Suppressor macrophage (primary cell): ENCODE results near the gene TP73.

Source experiments
- DNase-seq, 4 experiments: peaks; one replicate each; pipeline ENCODE4 v3.0.0-alpha.2; 2020 to 2022
- total RNA-seq, 17 experiments: gene quantifications; one replicate each; lab custom pipeline; 2026; ENCODE audit warnings: mixed read lengths in 6 of 17, inconsistent platforms in 3 of 17; lab: John Stamatoyannopoulos, UW

The TP73 gene
- 0.48 to 5.4 (median 0.96) reads per million in 17 experiments for total RNA-seq

DNA sequence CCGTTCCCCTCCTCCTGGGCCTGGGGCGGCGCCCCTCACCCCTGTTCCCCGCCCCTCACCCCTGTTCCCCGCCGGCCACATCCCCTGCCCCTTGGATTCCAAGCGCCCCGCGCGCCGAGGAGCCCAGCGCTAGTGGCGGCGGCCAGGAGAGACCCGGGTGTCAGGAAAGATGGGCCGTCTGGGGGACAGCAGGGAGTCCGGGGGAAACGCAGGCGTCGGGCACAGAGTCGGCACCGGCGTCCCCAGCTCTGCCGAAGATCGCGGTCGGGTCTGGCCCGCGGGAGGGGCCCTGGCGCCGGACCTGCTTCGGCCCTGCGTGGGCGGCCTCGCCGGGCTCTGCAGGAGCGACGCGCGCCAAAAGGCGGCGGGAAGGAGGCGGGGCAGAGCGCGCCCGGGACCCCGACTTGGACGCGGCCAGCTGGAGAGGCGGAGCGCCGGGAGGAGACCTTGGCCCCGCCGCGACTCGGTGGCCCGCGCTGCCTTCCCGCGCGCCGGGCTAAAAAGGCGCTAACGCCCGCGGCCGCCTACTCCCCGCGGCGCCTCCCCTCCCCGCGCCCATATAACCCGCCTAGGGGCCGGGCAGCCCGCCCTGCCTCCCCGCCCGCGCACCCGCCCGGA, at the start of gene TP73:
TSS of gene TP73 (plus strand) at position 587 of the 618 bp plus-strand sequence. CDS start 29,850 bp downstream, outside the sequence.
- DNase-seq: peak in 3 of 4 experiments; percentile 30 to 50 (median 30)

DNA sequence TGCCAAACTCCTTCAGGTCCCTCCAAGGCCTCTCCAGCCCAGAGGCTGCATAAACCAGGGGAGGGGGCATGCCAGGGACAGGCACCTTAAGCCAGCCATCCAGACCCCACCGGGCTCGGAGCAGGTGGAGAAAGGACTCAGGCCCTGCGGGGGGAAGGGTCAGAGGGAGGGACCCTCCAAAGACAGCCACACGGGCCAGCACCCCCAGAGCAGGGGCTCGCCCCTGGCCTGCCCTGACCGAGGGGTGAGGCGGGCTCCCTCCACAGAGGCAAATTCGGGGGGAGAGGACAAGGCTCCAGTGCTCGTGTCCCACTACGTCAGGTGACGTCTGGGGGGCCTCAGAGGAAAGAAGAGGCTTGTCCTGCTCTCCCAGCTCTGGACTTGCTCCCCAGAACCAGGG, 49.2 kb upstream of the TP73 start:
- no peak for DNase-seq

DNA sequence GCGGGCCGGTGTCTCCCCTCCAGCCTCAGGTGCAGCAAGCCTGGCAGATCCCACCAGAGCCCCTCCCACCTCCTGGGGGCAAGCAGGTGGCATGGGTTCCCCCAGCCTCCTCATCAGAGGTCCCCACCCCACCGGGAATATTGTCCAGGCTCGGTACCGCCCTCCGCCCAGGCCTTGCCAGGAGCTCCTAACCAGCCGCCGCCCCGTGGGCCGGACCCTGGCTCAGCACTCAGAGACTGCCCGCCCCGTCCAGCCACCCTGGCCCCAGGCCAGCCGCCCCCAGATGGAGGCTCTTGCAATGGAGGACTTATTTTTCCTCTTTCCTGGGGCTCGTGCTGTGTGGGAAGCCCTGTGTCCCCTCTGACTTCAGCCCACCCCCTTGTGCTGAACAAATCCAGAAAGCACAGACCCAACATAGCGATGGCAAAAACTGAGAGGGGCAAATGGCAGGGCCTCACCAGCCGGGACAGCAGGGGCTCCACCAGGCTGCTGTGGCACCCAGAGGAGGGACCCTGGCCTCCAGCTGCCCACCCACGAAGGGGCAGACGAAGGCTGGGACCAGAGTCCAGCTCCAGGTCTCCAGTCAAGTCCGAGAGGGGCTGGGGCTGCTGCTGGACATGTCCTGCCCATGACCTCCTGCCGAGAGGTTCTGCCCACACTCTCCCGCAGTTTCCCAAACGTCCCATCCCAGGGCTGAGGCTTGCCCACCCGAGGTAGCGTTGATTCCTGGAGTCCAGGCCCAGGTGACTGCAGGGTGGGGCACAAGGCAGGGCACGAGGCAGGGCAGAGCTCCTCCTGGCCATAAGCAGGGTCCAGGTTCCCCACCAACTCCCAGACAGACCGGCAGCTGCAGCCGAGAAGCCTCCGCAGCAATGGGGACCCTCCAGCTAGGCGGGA, 48.5 kb upstream of the TP73 start:
- DNase-seq: no peak

DNA sequence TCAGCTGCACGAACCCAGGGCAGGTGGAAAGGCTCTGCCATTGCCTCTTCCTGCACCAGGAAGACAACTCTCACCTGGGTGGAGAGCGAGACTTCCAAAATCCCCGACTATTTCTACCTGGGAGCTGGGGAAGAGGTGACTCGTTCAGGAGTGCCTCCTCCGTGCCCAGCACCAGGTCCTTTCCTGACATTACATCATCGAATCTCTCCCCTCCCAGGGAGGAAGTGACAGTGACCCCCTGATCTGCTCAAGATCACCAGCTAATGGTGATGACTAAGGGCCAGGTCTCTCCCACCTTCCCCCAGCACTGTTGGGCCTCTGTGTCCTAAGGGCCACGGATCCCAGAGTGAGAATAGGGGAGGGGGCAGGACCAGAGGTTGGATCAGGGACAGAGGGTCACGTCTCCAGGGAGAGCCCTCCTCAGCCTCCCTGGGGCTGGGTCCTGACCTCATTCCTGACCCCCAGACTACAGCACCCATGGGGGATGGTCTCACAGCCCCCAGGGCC, 47.8 kb upstream of the TP73 start:
- no peak for DNase-seq

DNA sequence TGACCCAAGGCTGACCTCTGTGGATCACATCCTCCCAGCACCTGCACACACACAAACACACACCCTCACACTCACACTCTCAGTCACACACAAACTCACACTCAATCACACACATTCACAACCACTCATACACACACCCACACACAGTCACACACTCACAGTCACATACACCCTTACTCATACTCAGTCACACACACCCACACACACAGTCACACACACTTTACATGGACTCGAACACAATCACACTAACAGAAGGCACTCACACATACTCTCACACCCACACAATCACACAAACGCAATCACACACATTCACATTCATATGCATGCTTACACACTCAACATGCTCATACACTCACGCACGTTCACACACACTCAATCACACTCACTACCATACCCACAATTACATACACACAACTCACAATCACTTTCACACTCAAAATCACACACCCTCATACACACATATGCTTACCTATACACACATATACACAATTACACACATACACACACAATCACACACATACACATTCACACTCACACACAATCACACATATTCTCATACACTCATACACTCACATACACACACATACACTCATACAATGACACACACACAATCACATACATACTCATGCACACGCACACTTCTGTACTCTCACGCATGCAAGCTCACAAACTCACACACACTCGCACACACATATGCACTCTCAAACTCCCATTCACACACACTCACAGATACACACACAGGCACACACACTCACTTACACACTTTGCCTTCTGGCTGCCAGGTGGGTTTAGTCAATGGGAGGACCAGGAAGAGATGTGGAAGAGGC, 47.1 kb upstream of the TP73 start:
- no peak for DNase-seq

DNA sequence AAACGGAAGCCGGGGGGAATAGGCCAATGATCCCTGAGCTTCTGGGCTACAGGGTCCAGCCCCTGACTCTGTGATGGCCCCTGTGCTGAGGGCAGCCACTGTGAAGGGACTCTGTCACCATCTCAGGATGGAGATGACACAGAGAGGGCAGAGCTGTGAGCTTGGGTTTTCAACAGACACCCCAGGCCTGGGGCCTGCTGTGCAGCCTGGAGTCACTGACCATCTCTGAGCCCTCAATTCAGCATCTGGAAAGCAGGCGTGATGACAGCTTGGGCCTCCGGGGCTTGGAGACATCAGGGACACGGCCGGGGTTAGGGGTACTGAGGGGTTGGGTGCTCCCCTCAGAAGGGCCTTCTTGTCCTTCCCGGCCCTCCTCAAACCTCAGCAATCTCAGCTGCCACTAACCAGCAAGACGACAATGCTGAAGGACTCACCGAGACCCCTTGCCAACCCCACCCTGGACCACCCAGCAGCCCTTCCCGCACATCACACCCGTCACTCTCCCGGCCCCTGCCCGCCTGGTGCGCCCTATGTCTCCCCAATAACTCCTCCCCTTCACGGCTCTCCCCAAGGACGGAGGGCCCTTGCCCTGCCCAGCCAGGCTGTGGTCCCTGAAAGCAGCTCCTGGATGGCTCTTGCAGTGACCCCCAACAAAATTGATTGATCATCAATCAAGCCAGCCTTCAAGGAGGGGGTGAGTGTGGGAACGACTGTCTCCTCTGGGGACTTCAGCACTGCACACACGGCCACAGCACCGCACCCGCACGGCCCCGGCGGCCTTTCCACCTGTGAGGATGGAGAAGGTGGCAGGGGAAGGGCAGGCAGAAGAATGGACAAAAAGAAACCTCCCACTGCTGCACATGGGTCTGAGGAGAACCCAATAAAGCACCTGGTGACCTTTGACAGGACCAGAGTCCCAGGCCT, 45.3 kb upstream of the TP73 start:
- no peak for DNase-seq

DNA sequence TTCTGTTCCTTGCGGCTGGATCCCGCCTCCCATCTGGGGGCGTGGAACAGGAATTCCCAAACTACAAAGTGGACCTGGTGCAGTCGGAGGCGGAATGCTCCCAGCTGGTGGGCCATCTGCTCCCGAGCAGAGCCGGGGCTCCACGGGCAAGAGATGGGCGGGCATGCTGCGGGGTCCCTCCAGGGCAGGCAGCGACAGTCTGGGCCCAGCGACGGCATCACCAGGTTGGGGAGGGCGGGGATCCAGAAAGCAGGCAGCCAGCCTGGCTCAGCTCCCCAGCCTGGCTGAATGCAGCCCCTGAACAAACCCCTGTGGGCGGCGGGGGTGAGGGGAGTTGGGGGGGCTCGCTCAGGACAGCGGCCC, 44.6 kb upstream of the TP73 start:
- no peak for DNase-seq

DNA sequence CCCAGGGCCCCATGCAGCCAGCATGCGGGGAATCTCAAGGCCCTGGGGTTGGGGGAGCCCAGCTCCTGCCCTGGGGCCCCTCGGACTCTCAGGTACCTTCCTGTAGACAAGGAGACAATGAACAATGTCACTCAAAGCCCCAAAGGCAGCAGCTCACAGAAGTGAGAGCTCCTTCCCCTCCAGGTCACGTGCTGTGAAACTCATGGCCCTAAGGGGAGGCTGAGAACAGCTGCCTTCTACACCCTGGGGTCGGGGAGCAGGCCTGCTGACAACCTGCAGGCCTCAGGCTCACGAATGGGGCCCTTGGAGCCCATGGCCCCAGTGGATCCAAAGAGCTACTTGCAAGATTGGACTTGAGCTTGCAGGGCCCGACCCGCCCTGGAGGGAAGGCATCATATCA, 44.2 kb upstream of the TP73 start:
- DNase-seq: no peak

DNA sequence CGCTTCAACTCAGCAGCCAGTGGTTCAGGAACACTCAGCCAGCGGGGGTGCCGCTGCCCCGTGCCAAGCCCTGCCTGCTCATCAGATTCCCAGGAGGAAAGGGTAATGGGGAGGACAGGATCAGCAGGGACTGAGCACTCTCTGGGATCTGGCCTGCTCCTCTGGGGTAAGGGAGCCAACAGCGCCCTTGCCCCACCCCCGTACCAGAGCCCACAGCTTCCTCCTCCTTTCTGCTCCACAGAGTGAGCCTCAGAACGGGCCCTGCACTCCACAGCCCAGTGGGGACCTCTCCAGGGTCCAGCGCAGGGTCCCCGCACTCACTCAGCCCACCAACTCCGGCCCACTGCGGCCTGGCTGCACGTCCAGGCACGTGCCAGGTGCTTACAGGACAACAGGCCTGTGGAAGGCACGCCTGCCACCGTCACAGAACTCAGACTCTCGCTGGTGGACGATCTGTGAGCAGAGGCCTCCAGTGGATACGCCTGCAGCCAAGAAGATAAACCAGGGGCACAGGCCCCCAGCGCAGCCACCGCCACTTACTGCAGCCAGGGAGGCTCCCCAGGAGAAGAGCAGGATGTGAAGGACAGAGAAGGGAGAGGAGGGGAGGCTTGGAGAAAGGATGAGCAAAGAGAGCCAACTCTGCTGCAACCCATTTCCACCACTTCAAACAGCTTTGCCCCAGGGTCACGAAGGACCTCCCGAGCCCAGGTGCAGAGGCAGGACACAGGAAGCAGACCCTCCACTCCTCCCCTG, 43.1 kb upstream of the TP73 start:
- DNase-seq: peak in 1 of 4 experiments; percentile 43

DNA sequence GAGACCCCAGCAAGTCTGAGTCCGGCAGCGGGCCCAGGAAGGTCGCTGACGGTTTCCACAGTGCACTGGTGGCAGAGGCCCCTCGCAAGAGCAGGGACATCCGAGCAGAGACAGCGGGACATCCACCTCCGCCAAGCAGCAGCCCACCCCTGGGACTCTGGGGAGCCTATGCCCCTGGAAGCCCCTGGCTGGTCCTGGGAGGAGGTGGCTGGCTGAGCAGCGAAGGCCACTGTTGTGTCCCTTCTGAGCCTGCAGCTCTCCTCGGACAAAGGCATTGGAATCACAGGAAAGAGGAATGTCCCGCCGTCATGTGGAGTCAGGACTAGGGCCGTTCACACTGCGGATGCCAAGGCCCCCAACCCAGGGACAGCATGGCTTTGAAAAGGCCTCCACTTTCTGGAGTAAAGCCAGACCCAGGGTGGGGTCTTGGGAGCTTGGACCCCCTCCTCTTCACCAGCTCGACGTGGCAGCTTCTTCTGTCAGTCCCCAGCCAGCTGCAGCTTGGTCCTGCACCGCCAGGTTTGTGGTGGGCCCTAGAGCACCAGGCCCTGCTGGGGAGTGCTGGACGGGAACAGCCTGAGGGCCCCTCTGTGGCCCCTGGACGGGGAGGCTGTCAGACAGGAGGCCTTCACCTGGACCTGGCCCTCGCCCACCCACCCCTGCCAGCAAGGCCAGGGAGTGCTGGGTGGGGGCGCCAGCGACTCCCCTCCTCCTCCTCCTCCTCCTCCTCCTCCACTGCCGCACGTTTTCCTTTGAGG, 42.4 kb upstream of the TP73 start:
- DNase-seq: no peak

DNA sequence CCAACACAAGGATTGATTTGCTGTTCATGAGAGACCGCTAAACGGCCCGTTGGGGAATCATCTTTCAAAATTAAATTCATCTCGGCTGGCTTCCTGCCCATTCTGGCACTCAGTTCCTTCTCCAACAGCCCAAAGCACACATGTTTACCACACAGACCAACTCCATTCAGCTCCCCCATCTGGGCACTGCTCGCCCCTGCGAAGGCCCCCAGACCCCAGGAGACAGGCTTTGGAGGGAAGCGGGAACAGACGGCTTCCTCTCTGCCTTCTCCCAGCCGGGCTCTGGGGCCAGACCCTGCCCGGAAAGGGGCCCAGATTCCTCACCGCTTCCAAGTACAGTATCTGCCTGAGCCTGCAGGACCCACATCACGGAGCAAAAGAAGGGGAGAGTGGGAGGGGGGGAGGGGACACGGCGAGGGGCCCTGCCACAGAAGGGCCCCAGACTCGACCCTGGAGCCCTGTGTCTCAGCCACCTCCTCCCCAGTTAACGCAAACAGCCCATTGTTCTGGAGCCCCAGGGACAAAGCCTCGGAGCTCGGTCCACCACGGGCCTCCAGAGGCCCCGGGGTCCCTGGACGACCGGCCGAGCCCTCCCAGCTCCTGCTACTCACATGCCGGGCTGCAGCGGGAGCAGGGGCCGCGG, 41.7 kb upstream of the TP73 start:
- DNase-seq: peak in 1 of 4 experiments; percentile 32

DNA sequence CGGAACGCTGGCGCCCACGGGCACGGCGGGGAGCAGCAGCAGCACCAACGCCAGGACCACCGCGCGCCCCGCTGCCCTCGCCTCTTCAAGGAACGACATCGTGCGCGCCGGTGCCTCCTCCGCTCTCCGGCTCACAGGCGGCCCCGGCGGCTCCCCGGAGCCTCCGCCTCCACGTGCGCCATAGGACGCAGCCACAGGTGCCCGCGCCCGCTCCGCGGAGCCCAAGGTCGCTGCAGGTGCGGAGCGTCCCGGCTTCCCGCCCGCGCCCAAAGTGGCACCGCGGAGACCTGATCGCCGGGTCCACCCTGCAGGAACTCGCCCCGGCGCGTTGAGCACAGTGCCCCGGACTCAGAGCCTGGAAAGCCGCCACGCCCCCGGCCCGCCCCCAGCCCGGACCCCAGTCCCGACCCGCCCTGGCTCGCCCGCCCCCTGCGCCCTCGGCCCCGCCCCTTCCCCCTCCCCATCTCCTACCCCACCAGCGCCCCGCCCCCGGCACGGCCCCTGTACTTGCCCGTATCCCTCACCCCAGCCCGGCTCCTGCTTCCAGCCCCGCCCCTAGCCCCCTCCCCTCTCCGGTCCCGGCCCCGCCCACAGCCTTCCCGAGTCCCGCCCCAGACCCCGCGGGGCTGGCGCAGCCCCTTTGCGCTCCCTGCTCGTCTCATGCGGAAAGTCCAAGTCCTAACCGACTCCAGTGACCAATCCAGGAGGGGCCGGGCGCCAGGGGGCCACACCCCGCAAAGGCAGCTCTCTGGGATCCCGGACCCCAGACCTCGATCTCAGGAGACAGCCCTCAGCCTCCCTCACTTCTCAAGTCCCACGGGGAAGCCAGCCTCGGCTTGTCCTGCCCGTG, 40.9 kb upstream of the TP73 start, which contains the start of gene MEGF6:
TSS of gene MEGF6 (minus strand) at position 339 of the 850 bp plus-strand sequence. CDS start at position 99, 240 bp downstream.
- peak in 3 of 4 experiments; percentile 14 to 49 (median 28) for DNase-seq

DNA sequence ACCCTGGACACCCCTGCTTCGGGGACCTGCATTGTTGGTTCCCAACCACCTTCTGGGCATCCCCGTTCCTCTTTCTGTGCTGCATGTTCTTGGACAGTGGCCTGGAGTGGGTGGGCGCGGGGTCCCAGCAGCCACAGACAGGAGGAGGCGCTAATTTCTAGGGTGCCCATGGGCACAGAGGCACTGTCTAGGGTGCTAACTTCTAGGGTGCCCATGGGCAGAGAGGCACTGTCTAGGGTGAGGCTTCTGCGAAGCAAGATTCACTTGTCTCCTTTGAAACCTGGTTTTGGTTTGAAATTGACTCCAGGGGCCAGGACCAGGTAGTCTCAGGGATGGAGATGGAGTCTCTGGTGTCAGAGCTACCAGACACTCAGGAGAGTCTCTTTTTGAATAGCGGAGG, 40.2 kb upstream of the TP73 start:
- DNase-seq: no peak

DNA sequence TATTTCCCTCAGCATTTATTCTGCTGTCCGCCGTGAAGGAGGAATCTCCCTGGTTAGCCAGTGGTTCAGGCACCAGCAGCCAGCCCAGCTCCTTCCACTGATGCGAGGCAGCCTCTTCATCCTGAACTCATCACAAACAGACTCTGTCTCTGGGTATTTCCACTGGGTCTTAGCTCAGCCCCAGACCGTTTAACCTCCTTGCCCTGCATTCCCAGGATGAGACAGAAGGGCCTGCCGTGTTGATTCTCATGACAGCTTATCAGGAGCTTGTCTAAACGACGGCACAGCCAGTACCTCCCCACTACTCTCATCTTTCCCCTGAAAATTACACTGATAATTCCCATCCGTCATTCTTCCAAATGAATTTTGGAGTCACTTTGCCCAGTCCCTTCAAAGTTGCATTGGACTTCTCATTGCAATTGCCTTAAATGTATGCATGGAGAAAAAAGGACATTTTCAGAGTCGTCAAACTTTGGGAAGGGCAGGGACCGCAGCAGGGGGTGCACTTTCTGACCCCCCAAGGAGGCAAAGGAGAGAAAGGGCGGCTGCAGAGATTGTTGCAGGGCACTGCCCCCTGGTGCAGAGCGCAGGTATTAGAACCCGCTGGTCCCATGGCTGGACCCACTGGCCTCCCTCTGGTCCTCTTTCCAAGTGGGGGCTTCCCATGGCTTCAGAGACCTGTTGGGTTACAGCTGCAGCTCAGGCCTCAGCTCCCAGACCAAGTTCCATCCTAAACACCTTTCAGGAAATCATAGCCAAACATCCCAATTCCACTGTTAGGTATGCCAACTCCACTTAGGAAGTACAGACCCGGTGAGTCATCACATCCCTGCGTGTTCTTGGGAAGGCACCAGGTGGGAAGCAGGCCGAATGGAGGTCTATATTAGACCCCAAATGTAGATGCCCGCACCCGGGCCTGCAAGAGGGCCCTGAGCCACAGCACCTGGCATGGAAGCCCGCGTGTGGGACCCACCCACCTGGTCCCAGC, 37.3 kb upstream of the TP73 start:
- DNase-seq: peak; percentile 30 to 60 (median 40)

DNA sequence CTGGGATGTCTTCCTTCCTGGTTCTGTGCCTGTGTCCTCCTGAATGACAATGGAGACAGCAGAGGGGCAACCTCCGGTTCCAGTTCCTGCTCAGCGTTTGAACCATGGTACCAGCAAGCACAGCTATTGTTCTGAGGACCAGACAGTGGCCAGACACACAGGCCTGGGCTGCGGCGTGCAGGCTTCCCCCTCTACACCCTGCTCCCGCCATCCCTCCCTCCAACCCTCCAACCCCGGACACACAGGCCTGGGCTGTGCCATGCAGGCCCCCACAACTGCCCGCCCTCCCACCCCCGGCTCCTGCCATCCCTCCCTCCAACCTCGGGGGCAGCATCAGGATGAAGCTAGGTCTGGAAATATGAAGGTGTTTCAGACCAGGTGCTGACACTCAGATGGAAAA, 35.5 kb upstream of the TP73 start:
- no peak for DNase-seq

DNA sequence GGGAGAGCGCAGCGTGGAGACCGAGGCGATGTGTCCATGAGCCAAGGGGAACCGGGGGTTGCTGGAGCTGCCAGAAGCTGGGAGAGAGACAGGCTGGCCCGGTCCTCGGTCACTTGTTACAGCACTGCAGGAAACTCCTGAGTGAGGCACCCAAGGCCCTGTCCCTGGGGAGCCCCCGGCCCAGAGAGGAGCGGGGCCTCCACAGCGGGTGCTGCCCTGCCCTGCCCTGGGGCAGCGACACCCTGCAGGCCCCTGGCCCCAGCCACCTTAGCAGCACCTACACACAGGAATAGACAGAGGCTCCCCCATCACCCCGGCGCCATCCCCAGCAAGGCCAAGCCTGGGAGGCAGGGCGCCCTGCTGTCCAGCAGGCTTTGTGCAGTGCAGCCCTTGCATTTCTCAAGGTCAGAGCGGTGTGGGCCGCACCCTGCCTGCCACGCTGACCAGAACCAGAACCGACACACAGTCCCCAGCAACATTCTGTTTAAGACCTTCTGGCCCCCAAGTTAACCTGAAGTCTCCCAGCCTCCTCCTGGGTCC, 34.4 kb upstream of the TP73 start:
- no peak for DNase-seq

DNA sequence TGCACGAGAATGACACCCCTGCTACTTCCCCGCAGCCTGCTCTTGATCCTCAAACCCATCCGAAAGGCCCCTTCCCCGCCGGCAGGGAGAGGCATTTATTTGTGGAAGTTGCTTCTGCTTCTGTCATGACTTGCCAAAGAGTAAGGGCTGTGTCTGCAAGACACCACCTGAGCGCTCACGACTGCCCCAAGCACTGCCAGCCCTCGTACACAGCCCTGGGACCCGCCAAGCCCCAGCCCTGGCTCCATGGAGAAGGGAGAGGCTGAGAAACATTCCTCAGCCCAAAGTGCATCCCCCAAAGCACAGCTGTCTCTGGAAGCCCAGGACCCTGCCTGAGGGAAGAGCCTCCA, 33.8 kb upstream of the TP73 start:
- no peak for DNase-seq
